ENCODE measurements around the gene NDUFS1.

GRCh38 chr2:206190689-206191088, 31.4 kb upstream of the NDUFS1 start:
- TF ChIP-seq POLR2AphosphoS5 (IDR thresholded peaks at IDR 0.05; ENCODE audit: insufficient read depth in 1 of 2, low read depth in 1 of 2) (no peak), POLR2A (IDR thresholded peaks at IDR 0.05) (no peak), CTCF (IDR thresholded peaks at IDR 0.05) (no peak)
